HEK293 (cell line): ENCODE measurements around the gene FAM124A.

Experiments
- CTCF ChIA-PET: fragments of 350-600 bp; formaldehyde crosslinking; extraction: SDS; loops from one replicate; lab custom pipeline; 2021; ENCODE audit warnings: antibody characterized with exemption; lab: Yijun Ruan, JAX
- POLR2A ChIA-PET: fragments of 300-600 bp; formaldehyde crosslinking; extraction: SDS; loops from one replicate; lab custom pipeline; 2020; ENCODE audit warnings: antibody characterized with exemption, inconsistent platforms; lab: Yijun Ruan, JAX
- H3K27ac ChIP-seq: fragments of 200-500 bp; sonication (Bioruptor generic); 2 replicates; pipeline ENCODE4 v1.5.1; 2014; ENCODE audit warnings: low read depth, low read length, control low read depth, inconsistent platforms; ENCODE audit errors: extremely low read depth
- H3K36me3 ChIP-seq, 2 experiments: fragments of 200-500 bp in 1 of 2; sonication (Bioruptor generic) in 1 of 2; 1 replicate in 1 of 2; 2 replicates in 1 of 2; pipeline ENCODE4 v1.5.1; 2014 to 2017; ENCODE audit warnings: inconsistent platforms in 2 of 2, low read length in 2 of 2; ENCODE audit not compliant: control insufficient read depth in 2 of 2, insufficient read depth in 1 of 2
- H3K4me1 ChIP-seq: fragments of 200-500 bp; sonication (Bioruptor generic); 2 replicates; pipeline ENCODE4 v1.5.1; 2014; ENCODE audit warnings: mild to moderate bottlenecking, low read length, inconsistent platforms; ENCODE audit not compliant: control insufficient read depth, insufficient read depth
- H3K4me3 ChIP-seq: 2 replicates; pipeline ENCODE4 v1.5.1; 2011; ENCODE audit warnings: low read depth, mild to moderate bottlenecking, control low read depth, low read length, moderate library complexity
- H3K9me3 ChIP-seq: fragments of 200-500 bp; sonication (Bioruptor generic); 2 replicates; pipeline ENCODE4 v1.5.1; 2014; ENCODE audit warnings: low read depth, low read length, inconsistent platforms; ENCODE audit not compliant: control insufficient read depth, insufficient read depth
- AEBP2 ChIP-seq: fragments of 450-650 bp; formaldehyde crosslinking; IDR thresholded peaks from 2 replicates; pipeline ENCODE4 v1.5.1; 2016; ENCODE audit warnings: missing biosample characterization, missing genetic modification characterization, borderline replicate concordance
- EGR2 ChIP-seq: fragments of 450-650 bp; formaldehyde crosslinking; IDR thresholded peaks from 2 replicates; pipeline ENCODE4 v1.5.1; 2016; ENCODE audit warnings: low read depth, missing biosample characterization, missing genetic modification characterization
- GFI1B ChIP-seq: fragments of 450-650 bp; formaldehyde crosslinking; IDR thresholded peaks from 2 replicates; pipeline ENCODE4 v1.5.1; 2016; ENCODE audit warnings: missing biosample characterization, missing genetic modification characterization
- KLF10 ChIP-seq: fragments of 450-650 bp; IDR thresholded peaks from 2 replicates; pipeline ENCODE4 v1.5.1; 2018; ENCODE audit warnings: missing biosample characterization, mild to moderate bottlenecking, missing genetic modification characterization
- KLF17 ChIP-seq: fragments of 450-650 bp; formaldehyde crosslinking; IDR thresholded peaks from 2 replicates; pipeline ENCODE4 v1.5.1; 2016; ENCODE audit warnings: missing biosample characterization, missing genetic modification characterization
- PRDM2 ChIP-seq: fragments of 450-650 bp; formaldehyde crosslinking; IDR thresholded peaks from 2 replicates; pipeline ENCODE4 v1.5.1; 2016; ENCODE audit warnings: missing biosample characterization, missing genetic modification characterization, borderline replicate concordance
- REPIN1 ChIP-seq: fragments of 450-650 bp; formaldehyde crosslinking; IDR thresholded peaks from 2 replicates; pipeline ENCODE4 v1.5.1; 2017; ENCODE audit warnings: missing biosample characterization, missing genetic modification characterization, low read depth
- SP2 ChIP-seq: fragments of 450-650 bp; formaldehyde crosslinking; IDR thresholded peaks from 2 replicates; pipeline ENCODE4 v1.5.1; 2016; ENCODE audit warnings: missing biosample characterization, missing genetic modification characterization
- ZFHX2 ChIP-seq: fragments of 450-650 bp; formaldehyde crosslinking; conservative IDR thresholded peaks from 2 replicates; pipeline ENCODE4 v1.5.1; 2016; ENCODE audit warnings: missing biosample characterization, missing genetic modification characterization
- ZNF350 ChIP-seq: fragments of 450-650 bp; formaldehyde crosslinking; IDR thresholded peaks from 2 replicates; pipeline ENCODE4 v1.5.0; 2017; ENCODE audit warnings: missing biosample characterization, mild to moderate bottlenecking, missing genetic modification characterization
- ZNF404 ChIP-seq: fragments of 450-650 bp; formaldehyde crosslinking; IDR thresholded peaks from 2 replicates; pipeline ENCODE4 v1.5.1; 2017; ENCODE audit warnings: missing biosample characterization, missing genetic modification characterization
- ZNF426 ChIP-seq: fragments of 450-650 bp; formaldehyde crosslinking; IDR thresholded peaks from 2 replicates; pipeline ENCODE4 v1.5.1; 2017; ENCODE audit warnings: missing biosample characterization, missing genetic modification characterization, mild to moderate bottlenecking, inconsistent platforms, moderate library complexity
- ZNF571 ChIP-seq: fragments of 450-650 bp; formaldehyde crosslinking; IDR thresholded peaks from 2 replicates; pipeline ENCODE4 v1.5.0; 2017; ENCODE audit warnings: missing biosample characterization, missing genetic modification characterization
- ZNF621 ChIP-seq: fragments of 450-650 bp; formaldehyde crosslinking; IDR thresholded peaks from 2 replicates; pipeline ENCODE4 v1.5.1; 2017; ENCODE audit warnings: missing biosample characterization, missing genetic modification characterization
- ZSCAN4 ChIP-seq: fragments of 450-650 bp; formaldehyde crosslinking; IDR thresholded peaks from 2 replicates; pipeline ENCODE4 v1.5.1; 2017; ENCODE audit warnings: missing biosample characterization, missing genetic modification characterization

The FAM124A gene

GRCh38 chr13:51213173-51213728 lies 8.9 kb upstream of the FAM124A start (continued):
- TF ChIP-seq ZSCAN4 (no peak), ZNF426 (tag by site-specific recombination) (no peak), AEBP2 (tag by site-specific recombination) (no peak), GFI1B (tag by site-specific recombination) (no peak), KLF10 (tag by site-specific recombination) (no peak), SP2 (tag by site-specific recombination) (no peak)
- TF ChIP-seq, all 188 proteins: peak for 0

- Histone ChIP-seq H3K36me3 (no peaks in the 10 kb centered on the region), H3K4me3 (no peak overlapping the region), H3K9me3 (no peaks in the 10 kb centered on the region), H3K27ac (no peak overlapping the region), H3K4me1 (no peaks in the 10 kb centered on the region)
- no peak for TF ChIP-seq PRDM2 (tag by site-specific recombination)
- TF ChIP-seq ZNF621 (tag by site-specific recombination), result no peak
- no peak for TF ChIP-seq ZNF350 (tag by site-specific recombination)
- no peak for TF ChIP-seq ZNF571 (tag by site-specific recombination)
- no peak for TF ChIP-seq KLF17 (tag by site-specific recombination)
- TF ChIP-seq ZFHX2 (tag by site-specific recombination), result peak; percentile 31
- peak; percentile 35; the same call in 1 of the 2 replicates for TF ChIP-seq EGR2
- no peak for TF ChIP-seq ZNF404 (tag by site-specific recombination)
- TF ChIP-seq SP2 (tag by site-specific recombination), result no peak
- no peak for TF ChIP-seq REPIN1 (tag by site-specific recombination)
- POLR2A ChIA-PET, result no interaction called here
- CTCF ChIA-PET, result no interaction called here
These were observed 3.6 kb upstream of the FAM124A start for GRCh38 chr13:51218626-51219025.
